GM18505 (cell line): ENCODE results near the gene NCAPD3.
"Not testable (repeated sequence)": the region's sequence is repeated elsewhere in the genome, so short reads cannot be mapped to it uniquely, and the experiment has no call there.

ENCODE experiments used
- ATAC-seq: cut with Tn5 transposase; IDR thresholded peaks from one replicate; pipeline ENCODE4 v1.9.1; 2021; ENCODE audit not compliant: unreplicated experiment
- POLR2A ChIP-seq: IDR thresholded peaks from 4 replicates; pipeline ENCODE4 v1.6.1; 2011; ENCODE audit warnings: borderline replicate concordance; ENCODE audit not compliant: insufficient read depth, insufficient read length; ENCODE audit errors: extremely low read depth

NCAPD3 gene

DNA sequence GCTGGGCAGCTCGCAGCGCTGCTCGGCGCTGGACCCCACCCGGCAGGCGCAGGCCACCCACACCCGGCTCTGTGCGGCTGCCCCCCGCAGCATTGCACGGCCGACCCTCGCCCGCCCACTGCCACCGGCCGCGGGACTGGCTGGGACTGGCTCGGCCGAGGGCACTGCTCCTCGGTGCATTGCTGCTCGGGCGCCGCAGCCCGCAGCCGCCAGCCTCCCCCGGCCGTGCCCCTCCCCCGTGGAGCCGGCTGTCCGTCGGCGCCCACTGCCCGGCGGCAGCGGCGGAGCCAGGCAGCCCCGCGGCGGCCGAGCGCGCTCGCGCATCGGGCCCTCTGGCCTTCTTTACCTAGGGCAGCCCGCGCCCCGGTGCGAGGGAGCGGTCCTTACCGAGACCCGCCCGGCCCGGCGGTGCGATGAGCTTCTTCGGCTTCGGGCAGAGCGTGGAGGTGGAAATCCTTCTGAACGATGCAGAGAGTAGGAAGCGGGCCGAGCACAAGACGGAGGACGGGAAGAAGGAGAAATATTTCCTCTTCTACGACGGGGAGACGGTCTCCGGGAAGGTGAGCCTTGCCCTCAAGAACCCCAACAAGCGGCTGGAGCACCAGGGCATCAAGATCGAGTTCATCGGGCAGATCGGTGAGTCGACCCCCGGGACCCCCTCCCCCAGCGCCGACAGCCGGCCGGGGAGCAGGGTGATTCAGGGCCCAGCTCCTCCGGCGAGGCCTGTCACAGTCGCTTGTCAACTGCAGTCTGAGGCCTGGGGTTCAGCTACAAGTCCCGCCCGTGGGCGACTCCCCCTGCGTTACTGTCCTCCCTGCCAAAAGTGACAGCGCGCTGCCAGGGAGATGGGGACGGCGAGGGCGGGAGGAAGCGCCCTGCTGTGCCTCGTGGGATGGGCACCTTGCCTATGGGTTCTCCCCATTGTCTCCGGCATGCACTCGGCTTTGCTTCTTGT lies 1.2 kb upstream of the NCAPD3 start:
- TF ChIP-seq POLR2A: no peak
- ATAC-seq: peak; percentile 22

DNA sequence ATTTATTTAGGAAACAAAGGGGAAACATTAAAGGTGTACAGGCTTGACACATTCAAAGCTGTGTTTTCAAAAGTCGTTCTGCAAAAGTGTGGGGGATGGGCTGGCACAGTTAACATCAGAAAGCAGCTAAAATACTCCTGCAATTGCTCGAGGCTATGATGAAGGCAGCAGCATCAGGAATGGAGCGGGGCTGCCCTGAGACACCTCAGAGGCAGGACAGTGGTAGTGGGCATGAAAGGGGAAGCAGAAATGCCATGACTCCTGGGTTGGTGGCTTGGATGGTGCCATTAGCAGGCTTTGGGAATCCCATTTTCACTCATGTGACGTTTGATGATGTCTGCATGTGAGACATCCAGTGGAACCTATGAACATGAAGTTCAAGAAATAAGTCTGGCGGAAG lies 646 bp downstream of the NCAPD3 start:
- TF ChIP-seq POLR2A: no peak

DNA sequence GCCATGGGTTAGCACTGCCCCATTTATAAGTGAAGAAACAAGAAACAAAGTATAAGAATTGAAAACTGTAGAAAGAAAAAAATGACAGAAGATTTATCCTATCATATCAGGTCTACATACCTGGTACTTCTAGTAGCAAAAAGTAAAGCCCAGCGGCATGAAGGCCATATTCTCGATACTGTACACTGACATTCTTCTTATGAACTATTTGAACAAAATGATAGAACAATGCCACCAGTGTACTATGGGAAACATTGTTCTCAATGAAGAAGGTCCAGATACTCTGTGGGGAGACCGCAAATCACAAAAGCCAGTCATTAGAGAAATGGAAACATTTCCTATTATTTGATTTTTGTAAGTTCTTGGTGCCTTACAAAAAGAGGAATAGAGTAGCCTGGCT lies 7.0 kb downstream of the NCAPD3 start:
- no peak for ATAC-seq
- no peak for TF ChIP-seq POLR2A

More for the DNA sequence above, 646 bp downstream of the NCAPD3 start:
- ATAC-seq: no peak

DNA sequence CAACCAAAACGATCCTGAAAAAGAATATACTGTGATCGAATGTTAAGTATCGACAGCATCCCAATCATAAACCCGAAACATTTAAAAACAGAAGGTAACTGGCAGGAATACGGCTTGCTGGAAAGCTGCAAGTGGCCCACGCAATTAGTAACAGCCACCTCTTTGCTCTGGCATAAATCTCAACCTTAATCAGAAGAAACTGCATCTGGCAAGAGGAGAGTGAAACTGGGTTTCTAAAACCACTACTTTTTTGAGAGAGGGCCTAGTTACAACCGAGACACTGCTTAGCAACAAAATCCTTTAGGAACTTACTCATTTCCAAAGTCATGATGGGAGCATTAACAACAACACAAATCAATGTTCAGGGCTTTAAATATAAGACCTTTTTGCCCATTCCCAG lies 7.9 kb downstream of the NCAPD3 start:
- TF ChIP-seq POLR2A: no peak
- no peak for ATAC-seq

DNA sequence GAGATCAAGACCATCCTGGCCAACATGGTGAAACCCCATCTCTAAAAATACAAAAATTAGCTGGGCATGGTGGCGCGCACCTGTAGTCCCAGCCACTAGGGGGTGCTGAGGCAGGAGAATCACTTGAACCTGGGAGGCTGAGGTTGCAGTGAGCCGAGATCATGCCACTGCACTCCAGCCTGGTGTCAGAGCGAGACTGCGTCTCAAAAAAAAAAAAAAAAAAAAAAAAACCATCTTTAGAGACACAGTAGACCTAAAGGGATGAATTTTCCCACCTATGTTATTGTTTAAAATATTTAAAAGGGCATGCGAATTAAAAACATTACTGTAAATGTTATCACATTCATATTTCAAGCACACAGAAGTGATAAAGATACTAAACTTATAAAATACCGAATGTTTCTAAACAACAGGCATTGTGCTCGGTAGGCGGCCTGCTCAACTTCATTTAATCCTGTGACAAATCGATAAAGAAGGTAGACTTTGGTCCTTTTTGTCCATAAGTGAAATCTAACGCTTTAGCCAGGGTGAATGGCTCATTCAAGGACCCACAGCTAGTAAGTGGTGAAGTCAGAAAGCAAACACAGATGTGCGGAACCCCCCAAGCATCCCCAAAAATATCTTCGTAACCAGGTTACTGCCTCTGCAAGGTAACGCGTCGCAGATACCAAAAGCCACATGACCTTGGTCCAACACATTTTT lies 16.1 kb downstream of the NCAPD3 start:
- ATAC-seq: no peak
- TF ChIP-seq POLR2A: no peak

DNA sequence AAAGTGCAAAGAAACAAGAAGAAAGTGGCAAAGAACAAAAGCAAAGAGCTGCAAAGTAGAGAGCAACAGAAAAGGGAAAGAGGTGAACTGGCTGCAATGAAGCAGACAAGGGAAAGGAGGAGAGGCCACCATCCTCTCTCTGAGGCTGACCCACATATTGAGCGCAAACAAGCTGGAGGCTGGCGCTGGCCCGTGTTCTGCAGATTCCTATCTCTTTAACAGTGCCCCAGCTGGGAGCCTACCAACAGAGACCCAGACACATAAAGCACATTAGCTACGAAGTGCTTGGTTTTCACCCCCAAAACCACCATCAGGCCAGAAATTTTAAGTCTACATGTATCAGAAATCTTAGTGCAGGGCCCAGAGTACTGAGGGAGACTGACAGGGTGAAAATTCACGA lies 17.6 kb downstream of the NCAPD3 start:
- TF ChIP-seq POLR2A: no peak
- no peak for ATAC-seq

DNA sequence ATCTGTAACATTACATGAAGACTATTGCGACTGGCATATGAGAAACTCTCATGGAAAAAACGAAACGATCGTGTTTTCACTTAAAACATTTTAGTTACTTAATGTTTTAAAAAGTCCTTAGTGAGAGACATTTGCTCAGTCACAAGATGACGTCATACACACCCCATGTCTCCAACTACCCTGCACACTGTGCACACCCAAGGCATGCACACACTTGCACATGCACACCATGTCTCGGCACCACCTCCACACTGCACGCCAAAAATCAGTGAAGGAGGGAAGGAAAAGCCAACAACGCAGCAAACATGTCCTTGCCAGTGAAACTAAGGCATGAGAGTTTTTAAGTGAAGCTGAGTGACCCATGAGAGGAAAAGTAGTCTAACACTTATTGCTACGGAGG lies 18.0 kb downstream of the NCAPD3 start:
- TF ChIP-seq POLR2A: no peak
- no peak for ATAC-seq

DNA sequence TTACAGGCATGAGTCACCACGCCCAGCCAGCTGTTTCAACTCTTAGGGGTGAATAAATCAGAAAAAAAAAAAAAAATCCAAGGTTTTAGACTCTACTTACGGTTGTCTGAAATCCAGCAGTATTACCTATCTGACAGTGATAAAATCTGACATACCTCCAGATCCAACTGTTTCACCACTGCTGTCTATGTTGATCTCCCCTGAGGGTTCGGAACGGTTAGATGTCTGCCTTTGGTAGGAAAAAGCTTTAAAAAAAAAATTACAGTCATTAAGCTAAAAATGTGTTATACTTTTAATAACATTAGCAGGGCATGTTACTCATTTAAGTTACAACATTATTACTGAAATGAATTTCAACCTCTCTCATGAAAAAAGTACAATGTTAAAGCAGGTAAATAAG lies 21.1 kb downstream of the NCAPD3 start:
- no peak for TF ChIP-seq POLR2A
- no peak for ATAC-seq

DNA sequence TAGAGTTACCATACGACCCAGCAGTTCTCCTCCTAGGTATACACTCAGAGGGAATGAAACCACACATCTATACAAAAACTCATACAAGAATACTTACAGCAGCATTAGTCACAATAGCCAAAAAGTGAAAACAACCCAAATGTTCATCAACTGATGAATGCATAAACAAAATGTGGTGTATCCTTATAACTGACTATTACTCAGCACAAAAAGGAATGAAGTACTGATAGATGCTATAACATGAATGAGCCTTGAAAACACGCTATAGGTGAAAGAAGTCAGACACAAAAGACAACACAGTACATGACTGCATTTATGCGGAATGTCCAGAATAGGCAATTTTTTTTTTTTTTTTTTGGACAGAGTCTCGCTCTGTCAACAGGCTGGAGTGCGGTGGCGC lies 23.1 kb downstream of the NCAPD3 start:
- ATAC-seq: no peak

DNA sequence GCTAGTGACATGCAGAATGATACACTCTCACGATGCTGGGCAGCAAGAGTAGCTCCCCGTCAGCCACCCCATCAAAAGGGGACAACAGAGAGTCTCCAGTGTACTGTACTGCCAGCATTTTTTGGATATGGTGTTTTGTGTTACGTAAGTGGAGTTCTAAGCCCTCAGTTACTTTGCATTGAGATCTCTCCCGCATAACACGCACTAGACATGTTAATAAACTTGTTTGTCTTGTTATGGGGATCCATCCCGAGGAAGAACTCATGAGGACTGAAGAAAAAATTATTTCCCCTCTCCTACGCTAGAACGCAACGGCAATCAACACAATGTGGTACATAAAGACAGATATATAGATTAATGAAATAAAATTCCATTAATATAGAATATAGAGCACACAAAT lies 24.2 kb downstream of the NCAPD3 start:
- no peak for ATAC-seq
- no peak for TF ChIP-seq POLR2A

More for the DNA sequence above, 23.1 kb downstream of the NCAPD3 start:
- TF ChIP-seq POLR2A: no peak

DNA sequence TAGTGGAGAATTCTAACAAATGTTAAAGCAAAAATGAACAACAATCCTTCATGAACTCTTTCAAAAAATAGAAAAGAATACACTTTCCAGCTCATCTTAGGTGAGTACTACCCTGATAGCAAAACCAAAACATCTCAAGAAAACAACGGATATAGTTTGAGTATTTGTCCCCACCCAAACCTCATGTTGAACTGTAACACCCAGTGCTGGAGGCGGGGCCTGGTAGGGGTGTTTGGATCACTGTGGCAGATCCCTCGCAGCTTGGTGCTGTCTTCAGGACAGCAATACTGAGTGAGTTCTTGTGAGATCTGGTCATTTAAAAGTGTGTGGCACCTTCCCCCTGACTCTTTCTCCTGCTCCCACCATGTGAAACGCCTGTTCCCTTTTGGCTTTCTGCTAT lies 27.0 kb downstream of the NCAPD3 start:
- ATAC-seq: no peak
- TF ChIP-seq POLR2A: no peak

DNA sequence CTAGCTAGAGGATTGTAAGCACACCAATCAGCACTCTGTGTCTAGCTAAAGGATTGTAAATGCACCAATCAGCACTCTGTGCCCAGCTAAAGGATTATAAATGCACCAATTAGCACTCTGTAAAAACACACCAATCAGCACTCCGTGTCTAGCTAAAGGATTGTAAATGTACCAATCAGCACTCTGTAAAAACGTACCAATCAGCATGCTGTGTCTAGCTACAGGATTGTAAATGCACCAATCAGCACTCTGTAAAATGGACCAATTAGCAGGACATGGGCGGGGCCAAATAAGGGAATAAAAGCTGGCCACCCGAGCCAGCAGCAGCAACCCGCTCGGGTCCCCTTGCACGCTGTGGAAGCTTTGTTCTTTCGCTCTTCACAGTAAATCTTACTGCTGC lies 35.7 kb downstream of the NCAPD3 start:
- ATAC-seq: not testable (repeated sequence)

DNA sequence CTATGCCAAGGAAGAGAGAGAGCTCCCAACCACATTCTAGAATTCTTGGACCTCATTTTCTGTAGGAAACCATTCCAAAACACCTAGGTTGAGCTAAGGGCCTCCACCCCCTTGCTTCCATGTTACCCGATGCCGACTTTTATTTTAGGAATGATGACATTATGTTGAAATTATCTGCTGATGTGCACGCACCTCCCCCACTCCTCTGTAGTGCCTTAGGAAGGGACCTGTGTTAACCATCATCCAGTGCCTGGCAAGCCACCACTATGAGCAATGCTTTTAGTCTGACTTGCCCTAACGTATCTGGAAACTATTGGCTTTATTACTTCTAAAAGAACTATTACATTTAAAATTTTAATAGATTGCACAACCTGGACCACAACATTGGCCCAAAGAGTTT lies 42.1 kb downstream of the NCAPD3 start:
- no peak for ATAC-seq
- no peak for TF ChIP-seq POLR2A
